CD14-positive monocyte (primary cell): ENCODE results near the gene SLC30A5. TPM values are rescaled to one million over a fixed set of nuclear protein-coding genes. Genes with fewer than 3 reads are reported as not detected.

Experiments
- DNase-seq, 3 donors: peaks; one replicate each; pipeline ENCODE4 v3.0.0-alpha.2; 2011 to 2022
- H2AFZ ChIP-seq: 2 replicates; pipeline ENCODE4 v1.6.0; 2012; ENCODE audit warnings: mild to moderate bottlenecking, low read depth, low read length, inconsistent platforms; ENCODE audit not compliant: insufficient read depth, poor library complexity, severe bottlenecking
- H3K27ac ChIP-seq, 2 donors: 1 replicate in 1 of 2; 2 replicates in 1 of 2; pipeline ENCODE4 v1.5.1; 2012 to 2013; ENCODE audit warnings: low read length in 2 of 2, control low read depth in 1 of 2, inconsistent platforms in 1 of 2, low read depth in 1 of 2, mild to moderate bottlenecking in 1 of 2
- H3K27me3 ChIP-seq, 2 donors: one replicate each; pipeline versions ENCODE4 v1.6.0 to v1.6.1; 2011 to 2013; ENCODE audit warnings: low read length in 2 of 2; ENCODE audit not compliant: control insufficient read depth in 2 of 2, insufficient read depth in 2 of 2
- H3K36me3 ChIP-seq, 2 donors: replicated peaks in 1 of 2; 1 replicate in 1 of 2; 2 replicates in 1 of 2; pipeline versions ENCODE4 v1.5.1 to v1.6.1; 2012 to 2013; ENCODE audit warnings: low read length in 2 of 2, control low read depth in 1 of 2, inconsistent platforms in 1 of 2, mild to moderate bottlenecking in 1 of 2; ENCODE audit not compliant: insufficient read depth in 2 of 2, control insufficient read depth in 1 of 2
- H3K4me1 ChIP-seq, 2 donors: 1 replicate in 1 of 2; 2 replicates in 1 of 2; pipeline versions ENCODE4 v1.5.1 to v1.6.1; 2012 to 2013; ENCODE audit warnings: low read length in 2 of 2, control low read depth in 1 of 2, inconsistent platforms in 1 of 2, mild to moderate bottlenecking in 1 of 2, moderate library complexity in 1 of 2; ENCODE audit not compliant: insufficient read depth in 2 of 2, control insufficient read depth in 1 of 2
- H3K4me2 ChIP-seq: replicated peaks from 2 replicates; pipeline ENCODE3; 2012; ENCODE audit warnings: low read length, moderate library complexity, mild to moderate bottlenecking; ENCODE audit not compliant: poor library complexity, severe bottlenecking; ENCODE audit errors: extremely low read depth
- H3K4me3 ChIP-seq, 3 experiments: fragments of 200-600 bp in 1 of 3; sonication (generic) in 1 of 3; replicated peaks in 1 of 3; 1 replicate in 2 of 3; 2 replicates in 1 of 3; pipeline ENCODE4 v1.5.1; 2011 to 2013; ENCODE audit warnings: low read length in 3 of 3, mild to moderate bottlenecking in 3 of 3, control low read depth in 2 of 3, low read depth in 2 of 3, inconsistent platforms in 1 of 3, moderate library complexity in 1 of 3
- H3K79me2 ChIP-seq: 2 replicates; pipeline ENCODE4 v1.6.0; 2012; ENCODE audit warnings: mild to moderate bottlenecking, control low read depth, inconsistent platforms, low read length, moderate library complexity; ENCODE audit not compliant: insufficient read depth
- H3K9ac ChIP-seq: 2 replicates; pipeline ENCODE4 v1.6.0; 2017; ENCODE audit warnings: low read length, mild to moderate bottlenecking; ENCODE audit not compliant: insufficient read depth, poor library complexity, severe bottlenecking
- H3K9me3 ChIP-seq, 2 donors: replicated peaks in 1 of 2; 1 replicate in 1 of 2; 2 replicates in 1 of 2; pipeline versions ENCODE4 v1.5.1 to v1.6.1; 2012 to 2013; ENCODE audit warnings: low read length in 2 of 2, control low read depth in 1 of 2; ENCODE audit not compliant: control insufficient read depth in 1 of 2, insufficient read depth in 1 of 2
- H4K20me1 ChIP-seq: 2 replicates; pipeline ENCODE4 v1.6.0; 2012; ENCODE audit warnings: mild to moderate bottlenecking, low read length, control low read depth, moderate library complexity; ENCODE audit not compliant: insufficient read depth
- H3K27ac Mint-ChIP-seq, 7 donors: one replicate each; pipeline ENCODE4 v1.8.0; 2020; ENCODE audit warnings: mild to moderate bottlenecking in 7 of 7, mixed read lengths in 7 of 7, moderate library complexity in 6 of 7, inconsistent platforms in 2 of 7
- H3K27me3 Mint-ChIP-seq, 3 donors: one replicate each; pipeline ENCODE4 v1.8.0; 2021 to 2022; ENCODE audit warnings: low read depth in 3 of 3, mild to moderate bottlenecking in 3 of 3, mixed read lengths in 3 of 3, moderate library complexity in 3 of 3, inconsistent platforms in 1 of 3
- H3K36me3 Mint-ChIP-seq, 2 donors: one replicate each; pipeline ENCODE4 v1.8.0; 2020; ENCODE audit warnings: mixed read lengths in 2 of 2, inconsistent platforms in 1 of 2, mild to moderate bottlenecking in 1 of 2
- H3K4me1 Mint-ChIP-seq: one replicate; pipeline ENCODE4 v1.8.0; 2020; ENCODE audit warnings: mild to moderate bottlenecking, mixed read lengths
- H3K4me3 Mint-ChIP-seq, 2 donors: one replicate each; pipeline ENCODE4 v1.8.0; 2020; ENCODE audit warnings: mild to moderate bottlenecking in 2 of 2, mixed read lengths in 2 of 2, moderate library complexity in 1 of 2
- H3K9me3 Mint-ChIP-seq, 7 donors: one replicate each; pipeline ENCODE4 v1.8.0; 2020 to 2022; ENCODE audit warnings: mixed read lengths in 7 of 7, mild to moderate bottlenecking in 6 of 7, moderate library complexity in 6 of 7, inconsistent platforms in 2 of 7
- CTCF ChIP-seq: fragments of 200-600 bp; IDR thresholded peaks from one replicate; pipeline ENCODE4 v1.8.0; 2022; ENCODE audit warnings: antibody characterized with exemption, mild to moderate bottlenecking
- WGBS: methylation state at CpG from one replicate; pipeline ENCODE4 v1.1.5; 2013; ENCODE audit warnings: missing lambda C conversion rate; ENCODE audit not compliant: insufficient coverage; 5-methylcytosine and 5-hydroxymethylcytosine counted together
- intact Hi-C, 2 donors: fragments of 100-400 bp; cut with micrococcal nuclease; formaldehyde crosslinking; loops; one replicate each; pipeline versions ENCODE4 v1.15.0 to v1.15.1; 2023
- polyA plus RNA-seq, 3 donors: library from polyadenylated mRNA; depleted of rRNA in 1 of 3; unstranded in 2 of 3; stranded (reverse) in 1 of 3; fragments of 300-500 nt in 2 of 3; fragments of >200 nt in 1 of 3; fragmentation: Illumina TruSeq in 2 of 3; gene quantifications; 1 replicate in 2 of 3; 2 replicates in 1 of 3; pipeline ENCODE4 v1.2.3, GENCODE V29; 2012 to 2021

The SLC30A5 gene
- polyA plus RNA-seq, 3 donors: 12.6 to 28.2 (median 27.0) TPM

GRCh38 chr5:69090158-69090557 lies 3.7 kb upstream of the SLC30A5 start:
- no peak overlapping the region for H3K27ac Mint-ChIP-seq
- Histone ChIP-seq H3K9ac (no peak overlapping the region), H3K4me2 (no peak overlapping the region), H2AFZ (no peak overlapping the region), H3K9me3 (no peaks in the 10 kb centered on the region), H3K36me3 (no peaks in the 10 kb centered on the region), H4K20me1 (no peaks in the 10 kb centered on the region), H3K4me3 (no peak overlapping the region), H3K79me2 (peaks cover 11% of the 10 kb centered on the region), H3K4me1 (peaks cover 10 to 13% of the 10 kb centered on the region in 2 donors), H3K27me3 (no peaks in the 10 kb centered on the region), H3K27ac (no peak overlapping the region)
- WGBS: no CpG with 5 or more reads among the region's 3 CpGs
- no peak for TF ChIP-seq CTCF
- H3K27me3 Mint-ChIP-seq: peaks cover 0 to 2% (median 2%) of the 10 kb centered on the region in 3 donors
- H3K36me3 Mint-ChIP-seq: no peaks in the 10 kb centered on the region
- no peak for DNase-seq
- H3K4me3 Mint-ChIP-seq: no peak overlapping the region
- peaks cover 0 to 8% (median 2%) of the 10 kb centered on the region in 7 donors for H3K9me3 Mint-ChIP-seq
- H3K4me1 Mint-ChIP-seq: peaks cover 5% of the 10 kb centered on the region
- intact Hi-C loops: loop anchor here (5.0 to 10.0 kb wide), 3 partner anchors 142 to 277 kb away; partner anchors contain the start of genes AK6 (in 2 of the 2), RAD17 (in 2 of the 2), TAF9 (in 2 of the 2) and CCDC125 (in 1 of the 2)

GRCh38 chr5:69091771-69092170 lies 2.0 kb upstream of the SLC30A5 start:
- Histone ChIP-seq H3K36me3 (peaks cover 8 to 10% of the 10 kb centered on the region in 2 donors), H3K4me2 (no peak overlapping the region), H3K79me2 (peaks cover 27% of the 10 kb centered on the region), H3K4me1 (peaks cover 12 to 16% of the 10 kb centered on the region in 2 donors), H3K9me3 (no peaks in the 10 kb centered on the region), H4K20me1 (no peaks in the 10 kb centered on the region), H3K9ac (no peak overlapping the region), H3K27me3 (no peaks in the 10 kb centered on the region), H3K4me3 (no peak overlapping the region), H2AFZ (no peak overlapping the region), H3K27ac (no peak overlapping the region)
- Mint-ChIP-seq H3K36me3 (peaks cover 6 to 15% of the 10 kb centered on the region in 2 donors), H3K27ac (no peak overlapping the region), H3K4me3 (no peak overlapping the region), H3K4me1 (peaks cover 9% of the 10 kb centered on the region), H3K27me3 (peaks cover 0 to 2% (median 2%) of the 10 kb centered on the region in 3 donors), H3K9me3 (peaks cover 0 to 8% (median 2%) of the 10 kb centered on the region in 7 donors)
- no peak for TF ChIP-seq CTCF
- intact Hi-C loops: loop anchor here (5.0 to 10.0 kb wide), 3 partner anchors 141 to 276 kb away; partner anchors contain the start of genes AK6 (in 2 of the 2), RAD17 (in 2 of the 2), TAF9 (in 2 of the 2) and CCDC125 (in 1 of the 2)
- WGBS: 100% methylated on average over 1 of the region's 6 CpGs
- no peak for DNase-seq
